Esophagus muscularis mucosa (tissue), 4 donors: Measurements from ENCODE around the gene ZBTB7C. TPM values are rescaled to one million over a fixed set of nuclear protein-coding genes. Genes with fewer than 3 reads are reported as not detected.

Experiments
- DNase-seq: peaks from one replicate; pipeline ENCODE4 v3.0.0-alpha.2; 2017; ENCODE audit errors: extremely low spot score
- H3K27ac ChIP-seq, 4 donors: fragments of 200-600 bp; sonication (generic); replicated peaks in 1 of 4; 1 replicate in 3 of 4; 2 replicates in 1 of 4; pipeline ENCODE4 v1.5.1; 2016 to 2019; ENCODE audit warnings: mild to moderate bottlenecking in 1 of 4
- H3K27me3 ChIP-seq, 4 donors: fragments of 200-600 bp; sonication (generic); one replicate each; pipeline versions ENCODE4 v1.5.1 to v1.6.0; 2016 to 2019
- H3K36me3 ChIP-seq, 4 donors: fragments of 200-600 bp; sonication (generic); one replicate each; pipeline ENCODE4 v1.5.1; 2016 to 2019
- H3K4me1 ChIP-seq, 4 donors: fragments of 200-600 bp; sonication (generic); one replicate each; pipeline ENCODE4 v1.5.1; 2016 to 2019
- H3K4me3 ChIP-seq, 4 donors: fragments of 200-600 bp; sonication (generic); 1 replicate in 2 of 4; 2 replicates in 2 of 4; pipeline ENCODE4 v1.5.1; 2016 to 2019; ENCODE audit warnings: mild to moderate bottlenecking in 4 of 4, moderate library complexity in 1 of 4
- H3K9me3 ChIP-seq, 4 donors: fragments of 200-600 bp; sonication (generic); 1 replicate in 3 of 4; 2 replicates in 1 of 4; pipeline ENCODE4 v1.5.1; 2016 to 2019
- CTCF ChIP-seq, 3 experiments: fragments of 200-600 bp in 2 of 3; fragments of 450-650 bp in 1 of 3; sonication (generic) in 2 of 3; IDR thresholded peaks; one replicate each; pipeline ENCODE4 v1.5.1; 2017 to 2019; ENCODE audit warnings: antibody characterized with exemption in 3 of 3, mild to moderate bottlenecking in 2 of 3, moderate library complexity in 1 of 3
- EP300 ChIP-seq: sonication (generic); formaldehyde crosslinking; IDR thresholded peaks from one replicate; pipeline ENCODE4 v1.6.1; 2017; ENCODE audit warnings: antibody characterized with exemption
- POLR2A ChIP-seq: fragments of 450-650 bp; IDR thresholded peaks from one replicate; pipeline ENCODE4 v1.6.1; 2017; ENCODE audit warnings: antibody characterized with exemption, moderate library complexity, mild to moderate bottlenecking, low read depth
- POLR2AphosphoS5 ChIP-seq, 2 donors: sonication (generic); formaldehyde crosslinking; IDR thresholded peaks; one replicate each; pipeline ENCODE4 v1.6.1; 2017; ENCODE audit warnings: antibody characterized with exemption in 2 of 2
- WGBS: methylation state at CpG from one replicate; pipeline ENCODE4 v1.1.5; 2018; 5-methylcytosine and 5-hydroxymethylcytosine counted together
- intact Hi-C: fragments of 100-400 bp; cut with DNase I; formaldehyde crosslinking; loops from one replicate; pipeline ENCODE4 v1.15.1; 2023
- total RNA-seq, 4 donors: library from RNA; depleted of rRNA; stranded (reverse); fragments of >200 nt; gene quantifications; one replicate each; pipeline versions ENCODE4 v1.1.0 to v1.2.1, GENCODE V29; 2016

ZBTB7C gene
- total RNA-seq, 4 donors from 2014 or later, result 6.3 to 13.2 (median 9.1) TPM

DNA sequence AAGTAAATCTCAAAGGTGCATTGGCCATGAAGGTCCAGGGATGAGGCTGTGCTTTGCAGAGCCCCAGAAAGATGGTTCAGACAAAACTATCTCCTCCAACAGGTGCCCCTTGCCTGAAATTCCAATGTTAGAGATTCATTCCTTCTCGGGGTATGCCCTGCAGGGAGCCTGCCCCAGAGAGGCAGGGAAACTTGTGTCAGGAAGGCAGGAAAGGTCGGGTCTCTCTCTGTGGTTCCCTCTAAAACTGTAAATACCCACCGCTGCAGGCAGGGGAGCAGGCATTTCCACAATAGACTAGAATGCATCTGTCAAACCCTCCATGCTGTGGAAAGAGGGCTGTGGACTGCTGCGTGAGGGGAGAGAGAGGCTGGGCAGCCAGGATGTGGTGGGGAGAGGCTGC lies 271.0 kb downstream of the ZBTB7C start:
- DNase-seq, result no peak
- Histone ChIP-seq H3K4me1 (peaks cover 32 to 64% (median 55%) of the 10 kb centered on the region in 4 donors), H3K4me3 (no peak overlapping the region), H3K27ac (no peak overlapping the region), H3K9me3 (no peaks in the 10 kb centered on the region), H3K36me3 (no peaks in the 10 kb centered on the region), H3K27me3 (peaks cover 0 to 15% (median 0%) of the 10 kb centered on the region in 4 donors)
- 87% methylated on average over 4 of the region's 4 CpGs for WGBS
- TF ChIP-seq POLR2A, result no peak
- no peak for TF ChIP-seq CTCF (IDR thresholded peaks at IDR 0.05)
- no peak for TF ChIP-seq EP300
- TF ChIP-seq POLR2AphosphoS5 (IDR thresholded peaks at IDR 0.05), result no peak
- intact Hi-C loops, result no loop called here

DNA sequence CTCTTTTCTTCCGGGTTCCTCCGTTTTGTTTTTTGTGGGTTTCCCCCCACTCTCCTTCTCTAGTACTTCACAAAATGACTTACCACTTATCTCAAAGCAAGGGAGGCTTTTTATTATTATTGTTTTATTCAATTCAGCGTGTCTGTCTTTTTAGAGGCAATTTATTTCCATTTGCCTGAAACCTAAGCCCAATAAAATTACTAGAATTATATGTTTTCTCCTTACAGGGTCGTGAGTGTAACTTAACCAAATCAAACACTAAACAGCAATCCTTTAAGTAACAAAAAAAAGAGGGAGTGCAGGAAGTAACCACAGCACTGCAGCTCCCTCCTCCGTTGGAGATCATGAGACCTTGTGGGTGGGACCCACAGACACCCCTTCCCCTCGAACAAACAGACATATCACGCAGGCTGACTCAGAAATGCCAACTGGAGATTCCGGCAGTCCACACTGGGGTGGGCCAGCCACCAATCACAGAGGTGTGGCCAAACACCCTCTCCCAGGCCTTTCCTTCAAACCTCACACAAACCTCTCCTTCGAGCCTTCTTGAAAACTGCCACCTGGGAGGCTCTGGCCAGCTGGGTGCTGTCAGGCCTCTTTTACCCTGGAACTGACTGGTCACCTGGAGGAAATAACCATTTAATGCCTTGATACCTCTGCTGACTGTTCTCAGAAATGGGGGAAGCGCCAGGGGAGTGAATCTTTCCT lies 271.7 kb downstream of the ZBTB7C start:
- Histone ChIP-seq H3K36me3 (no peaks in the 10 kb centered on the region), H3K27me3 (peaks cover 0 to 15% (median 0%) of the 10 kb centered on the region in 4 donors), H3K4me1 (peaks cover 33 to 71% (median 61%) of the 10 kb centered on the region in 4 donors), H3K9me3 (no peaks in the 10 kb centered on the region), H3K27ac (peak overlapping the region in 3 of 4 donors; percentile 23 to 58 (median 51)), H3K4me3 (peak overlapping the region; percentile 63 to 78 (median 70))
- DNase-seq, result no peak
- TF ChIP-seq POLR2AphosphoS5 (IDR thresholded peaks at IDR 0.05) (no peak), CTCF (IDR thresholded peaks at IDR 0.05) (no peak), EP300 (no peak), POLR2A (no peak)
- intact Hi-C loops, result no loop called here
- 65% methylated on average over 10 of the region's 10 CpGs for WGBS

- TF ChIP-seq POLR2AphosphoS5 (IDR thresholded peaks at IDR 0.05) (no peak), CTCF (IDR thresholded peaks at IDR 0.05) (no peak), EP300 (no peak), POLR2A (no peak)
- DNase-seq, result no peak
- peaks cover 33 to 71% (median 61%) of the 10 kb centered on the region in 4 donors for H3K4me1 ChIP-seq
- 28% methylated on average over 8 of the region's 51 CpGs for WGBS
- intact Hi-C loops, result no loop called here
- H3K9me3 ChIP-seq, result no peaks in the 10 kb centered on the region
- H3K27ac ChIP-seq, result peak overlapping the region; percentile 23 to 63 (median 54)
- H3K27me3 ChIP-seq, result peaks cover 0 to 15% (median 0%) of the 10 kb centered on the region in 4 donors
- H3K36me3 ChIP-seq, result no peaks in the 10 kb centered on the region
- H3K4me3 ChIP-seq, result peak overlapping the region; percentile 63 to 78 (median 70)
These were observed 272.3 kb downstream of the ZBTB7C start for GRCh38 chr18:48136827-48137373.

DNA sequence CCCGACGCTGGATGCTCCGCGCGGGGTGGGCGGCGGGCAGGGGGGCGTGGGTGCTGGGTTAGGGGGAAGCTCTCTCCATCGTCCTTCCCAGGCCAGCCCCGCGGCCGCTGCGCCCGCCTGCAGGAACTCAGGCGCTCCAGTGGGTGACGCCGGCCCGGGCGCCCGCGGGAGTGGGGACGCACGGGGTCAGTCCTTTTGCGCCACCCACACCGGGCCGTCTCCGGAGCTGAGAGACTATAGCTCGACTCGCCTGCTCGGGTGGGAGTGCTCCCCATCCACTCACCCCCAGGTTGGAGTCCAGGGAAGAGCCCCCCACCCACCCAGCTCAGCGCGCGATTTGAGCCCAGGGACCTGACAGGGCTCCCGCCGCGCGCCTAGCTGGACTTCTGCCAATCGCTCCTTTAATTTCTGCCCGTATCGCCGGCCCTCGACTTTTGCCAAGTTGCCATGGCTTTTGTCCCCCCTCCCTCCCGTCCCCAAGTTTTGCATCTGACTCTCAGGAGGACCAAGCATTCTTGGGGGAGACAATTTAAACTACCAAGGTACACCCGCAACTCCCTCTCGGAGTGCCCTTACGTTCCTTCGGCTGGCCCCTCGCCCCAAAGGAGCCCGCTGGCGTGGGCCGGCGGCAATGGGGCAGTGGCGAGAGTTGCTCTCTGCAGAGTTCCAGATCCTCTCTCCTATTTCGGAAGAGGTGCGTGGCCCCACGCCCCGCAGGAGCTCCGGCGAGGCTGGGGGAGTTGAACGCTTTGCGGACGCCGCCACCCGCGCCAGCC lies 272.9 kb downstream of the ZBTB7C start:
- DNase-seq, result no peak
- intact Hi-C loops, result no loop called here
- WGBS, result 2% methylated on average over 30 of the region's 65 CpGs

More for the DNA sequence above, 272.9 kb downstream of the ZBTB7C start:
- TF ChIP-seq CTCF (IDR thresholded peaks at IDR 0.05), result peak in 1 of 3 experiments; percentile 41
- no peak for TF ChIP-seq POLR2AphosphoS5 (IDR thresholded peaks at IDR 0.05)
- Histone ChIP-seq H3K36me3 (no peaks in the 10 kb centered on the region), H3K27me3 (peaks cover 0 to 15% (median 0%) of the 10 kb centered on the region in 4 donors), H3K4me3 (peak overlapping the region; percentile 63 to 78 (median 70)), H3K9me3 (no peaks in the 10 kb centered on the region), H3K27ac (peak overlapping the region; percentile 23 to 63 (median 54)), H3K4me1 (peaks cover 33 to 71% (median 61%) of the 10 kb centered on the region in 4 donors)
